Endometrium (tissue), 2 donors: Measurements from ENCODE around the gene KLF18.
"Not testable (repeated sequence)": the region's sequence is repeated elsewhere in the genome, so short reads cannot be mapped to it uniquely, and the experiment has no call there.

Experiments
- FAIRE-seq: peaks from 2 replicates; lab custom pipeline; 2012; peaks lifted over from hg19 to GRCh38; lab: Jason Lieb, UNC
- donor health status: control.
- donor health status: control.

KLF18 gene

DNA sequence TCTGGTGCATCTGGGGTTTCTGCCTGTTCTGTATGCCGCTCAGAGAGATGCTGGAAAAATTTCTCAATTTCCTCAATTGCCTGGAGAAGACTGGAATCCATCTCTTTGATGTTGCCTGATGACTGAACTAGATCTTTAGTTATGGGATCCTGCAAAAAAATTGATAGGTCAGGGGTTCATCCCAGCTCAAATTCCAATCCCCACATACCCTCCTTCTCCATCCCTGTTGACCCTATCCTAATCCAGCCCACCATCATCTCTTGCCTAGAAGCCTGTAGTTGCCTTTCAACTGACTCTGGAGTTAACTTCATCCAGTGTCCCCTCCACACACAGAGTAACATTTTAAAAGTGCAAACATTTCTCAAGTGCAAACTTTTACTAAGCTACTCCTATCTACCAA, at the start of gene KLF18:
KLF18 (minus strand) TSS at position 101 of the 400 bp plus-strand sequence; CDS start at position 101, 0 bp downstream.
- FAIRE-seq: no peak

- no peak for FAIRE-seq
Observed at GRCh38 chr1:44174630-44175029, 33.2 kb upstream of the KLF18 start.

GRCh38 chr1:44170281-44170823, 28.9 kb upstream of the KLF18 start:
- FAIRE-seq: peak; percentile 29

DNA sequence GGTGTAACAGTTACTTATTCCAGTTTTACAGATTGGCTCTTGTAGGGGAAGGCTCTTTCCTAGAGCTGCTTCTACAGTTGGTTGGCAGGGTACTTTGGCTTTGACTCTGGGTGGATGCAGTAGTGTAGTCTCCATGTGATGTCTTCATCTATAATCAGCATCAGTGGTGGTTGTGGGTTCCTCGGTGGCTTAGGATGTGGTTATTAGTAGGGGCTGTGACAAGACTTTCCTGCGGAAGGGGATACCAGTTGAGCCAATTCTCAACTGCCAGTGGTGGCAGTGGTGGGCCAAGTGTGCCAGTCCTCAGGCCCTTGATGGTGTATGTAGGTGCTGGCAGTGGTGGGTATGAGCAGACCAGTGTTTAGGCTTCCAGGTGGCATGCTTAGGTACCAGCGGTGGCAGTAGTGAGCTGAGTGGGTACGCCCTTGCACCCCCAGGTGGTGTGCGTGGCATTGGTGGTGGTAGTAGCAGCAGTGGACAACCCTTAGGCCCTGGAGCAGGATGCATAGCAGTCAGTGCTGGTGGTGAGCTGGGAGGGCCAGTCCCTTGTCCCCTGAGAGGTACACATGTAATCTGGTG, 27.2 kb upstream of the KLF18 start:
- no peak for FAIRE-seq

DNA sequence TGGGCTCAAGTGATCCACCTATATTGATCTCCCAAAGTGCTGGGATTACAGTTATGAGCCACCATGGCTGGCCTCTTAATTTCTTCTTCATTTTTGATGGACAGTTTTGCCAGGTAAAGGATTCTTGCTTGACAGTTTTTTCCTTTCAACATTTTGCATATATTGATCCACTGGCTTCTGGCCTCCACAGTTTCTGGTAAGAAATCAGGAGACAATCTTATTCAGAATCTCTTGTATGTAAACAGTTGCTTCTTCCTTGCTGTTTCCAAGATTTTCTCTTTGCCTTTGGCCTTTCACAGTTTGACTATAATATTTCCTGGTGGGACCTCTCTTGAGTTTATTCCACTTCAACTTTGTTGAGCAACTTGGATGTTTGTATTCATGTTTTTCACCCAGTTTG, 20.1 kb upstream of the KLF18 start:
- no peak for FAIRE-seq

DNA sequence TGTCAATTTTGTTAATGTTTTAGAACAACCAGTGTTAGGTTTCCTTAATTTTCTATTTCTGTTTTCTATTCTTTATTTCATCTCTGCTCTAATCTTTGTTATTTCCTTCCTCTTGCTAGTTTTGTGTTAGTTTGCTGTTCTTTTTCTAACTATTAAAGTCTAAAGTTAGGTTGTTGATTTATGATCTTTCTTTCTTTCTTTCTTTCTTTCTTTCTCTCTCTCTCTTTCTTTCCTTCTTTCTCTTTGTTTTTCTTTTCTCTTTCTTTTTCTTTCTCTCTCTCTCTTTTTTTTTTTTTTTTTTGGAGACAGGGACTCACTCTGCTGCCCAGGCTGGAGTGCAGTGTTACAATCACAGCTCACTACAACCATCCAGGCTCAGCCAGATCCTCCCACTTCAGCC, 17.4 kb upstream of the KLF18 start:
- no peak for FAIRE-seq

GRCh38 chr1:44157903-44158302, 16.5 kb upstream of the KLF18 start:
- no peak for FAIRE-seq

- no peak for FAIRE-seq
Observed at GRCh38 chr1:44154049-44154448, 12.6 kb upstream of the KLF18 start.

DNA sequence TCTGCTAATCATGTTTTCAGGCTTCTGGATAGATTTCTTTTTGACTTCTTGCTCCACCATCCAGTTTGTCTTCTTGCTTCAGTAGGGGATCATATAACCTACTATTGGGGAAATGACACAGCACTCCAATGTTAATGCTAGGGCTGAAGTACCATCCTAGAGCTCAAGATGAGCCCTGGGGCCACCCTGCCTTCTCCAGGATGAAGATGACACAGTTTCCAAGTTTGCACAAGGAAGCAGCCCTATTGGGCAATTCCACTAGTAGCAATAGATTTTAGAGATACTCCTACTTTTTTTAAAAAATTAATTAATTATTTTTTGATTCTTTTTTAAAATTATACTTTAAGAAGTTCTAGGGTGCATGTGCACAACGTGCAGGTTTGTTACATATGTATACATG, 11.3 kb upstream of the KLF18 start:
- FAIRE-seq: no peak

GRCh38 chr1:44151808-44152207, 10.4 kb upstream of the KLF18 start:
- no peak for FAIRE-seq

- FAIRE-seq: no peak
Observed at GRCh38 chr1:44151332-44151731, 9.9 kb upstream of the KLF18 start.

DNA sequence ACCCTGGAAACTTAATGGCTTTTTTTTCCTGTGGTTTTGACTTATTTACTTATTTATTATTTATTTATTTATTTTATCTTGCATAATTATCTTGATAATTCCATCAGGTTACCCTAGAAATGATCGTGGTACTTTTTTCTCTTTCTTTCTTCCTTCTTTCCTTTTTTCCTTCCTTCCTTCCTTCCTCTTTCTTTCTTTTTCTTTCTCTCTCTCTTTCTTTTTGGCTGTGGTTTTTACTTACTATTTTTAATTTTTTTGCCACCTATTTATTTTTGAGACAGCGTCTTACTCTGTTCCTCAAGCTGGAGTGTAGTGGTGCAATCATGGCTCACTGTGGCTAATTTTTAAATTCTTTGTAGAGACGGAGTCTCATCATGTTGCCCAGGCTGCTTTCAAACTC, 6.2 kb upstream of the KLF18 start:
- no peak for FAIRE-seq

DNA sequence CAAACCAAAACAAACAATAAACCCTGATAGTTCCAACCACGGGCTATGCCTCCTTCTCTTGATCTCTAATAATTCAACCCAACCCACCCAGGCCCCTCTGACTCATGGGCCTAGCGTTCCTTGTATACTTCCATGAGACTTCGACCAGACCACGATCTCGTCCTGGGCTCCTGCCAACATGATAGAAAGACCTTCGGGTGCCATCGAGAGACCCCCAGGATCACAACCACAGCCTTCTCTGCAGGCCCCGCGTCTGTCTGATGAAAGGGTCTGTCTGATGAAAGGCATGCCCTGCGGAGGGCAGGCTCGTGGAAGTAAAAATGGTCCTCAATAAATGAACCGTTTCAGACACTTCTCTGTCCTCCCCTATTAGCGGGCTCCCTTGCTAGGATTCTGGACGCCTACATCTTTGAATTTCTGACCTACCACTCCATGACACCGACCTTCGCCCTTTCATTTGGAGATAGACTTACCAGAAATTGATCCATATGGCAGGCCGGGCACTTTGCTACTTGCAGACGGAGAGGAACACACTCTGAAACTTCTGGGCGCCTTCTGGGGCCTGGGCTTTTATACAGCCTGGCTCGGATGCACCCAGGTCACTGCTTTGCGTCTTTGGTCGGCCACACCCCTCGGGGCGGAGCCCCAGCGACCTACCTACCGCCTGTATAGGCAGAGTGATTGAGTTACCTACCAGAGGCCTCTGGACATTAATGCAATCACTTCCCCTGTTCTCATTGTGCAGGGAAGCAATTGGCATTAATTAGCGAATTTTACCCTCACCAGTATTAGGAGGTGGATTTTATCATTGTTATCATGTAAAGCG, 5.3 kb upstream of the KLF18 start:
- no peak for FAIRE-seq

GRCh38 chr1:44144962-44145756, 3.7 kb upstream of the KLF18 start:
- FAIRE-seq: no peak

GRCh38 chr1:44139565-44139964, 1.9 kb downstream of the KLF18 start:
- FAIRE-seq: not testable (repeated sequence)

DNA sequence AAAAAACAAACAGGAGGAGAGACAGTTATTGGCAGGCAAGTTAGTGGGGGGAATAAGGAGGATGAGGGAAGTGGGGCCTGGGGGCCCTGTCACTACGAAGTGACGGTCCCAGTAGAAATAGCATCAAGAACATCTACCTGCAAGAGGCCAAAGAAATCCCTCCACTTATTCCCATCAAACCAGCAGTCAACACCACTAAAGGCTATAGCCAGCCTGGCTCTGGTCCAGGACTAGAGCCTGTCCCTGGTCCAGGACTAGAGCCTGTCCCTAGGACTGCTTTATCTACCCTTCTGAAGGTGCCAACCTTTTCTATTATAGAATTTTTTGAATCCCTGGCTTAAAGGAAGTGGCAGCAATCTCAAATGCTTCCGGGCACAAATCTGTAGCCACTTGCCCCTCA, 3.2 kb downstream of the KLF18 start:
- no peak for FAIRE-seq

DNA sequence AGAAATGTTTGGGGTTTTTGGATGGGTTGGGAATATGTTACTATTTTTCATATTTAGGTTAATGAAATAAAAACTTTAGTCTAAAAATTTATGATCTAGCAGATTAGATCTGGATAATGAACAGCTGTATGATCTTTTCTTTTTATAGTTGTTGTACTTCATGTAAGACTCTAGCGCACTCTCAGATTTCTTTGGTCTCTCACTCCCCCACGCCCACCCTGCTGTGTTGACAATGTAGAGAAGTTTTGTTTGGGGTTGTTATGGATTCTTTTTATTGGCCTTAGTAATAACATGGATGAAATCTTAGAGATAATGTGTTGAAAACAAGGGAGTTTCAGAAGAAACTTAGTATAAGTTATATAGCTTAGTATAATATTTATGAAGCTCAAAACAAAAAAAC, 5.5 kb downstream of the KLF18 start:
- FAIRE-seq: peak; percentile 99

DNA sequence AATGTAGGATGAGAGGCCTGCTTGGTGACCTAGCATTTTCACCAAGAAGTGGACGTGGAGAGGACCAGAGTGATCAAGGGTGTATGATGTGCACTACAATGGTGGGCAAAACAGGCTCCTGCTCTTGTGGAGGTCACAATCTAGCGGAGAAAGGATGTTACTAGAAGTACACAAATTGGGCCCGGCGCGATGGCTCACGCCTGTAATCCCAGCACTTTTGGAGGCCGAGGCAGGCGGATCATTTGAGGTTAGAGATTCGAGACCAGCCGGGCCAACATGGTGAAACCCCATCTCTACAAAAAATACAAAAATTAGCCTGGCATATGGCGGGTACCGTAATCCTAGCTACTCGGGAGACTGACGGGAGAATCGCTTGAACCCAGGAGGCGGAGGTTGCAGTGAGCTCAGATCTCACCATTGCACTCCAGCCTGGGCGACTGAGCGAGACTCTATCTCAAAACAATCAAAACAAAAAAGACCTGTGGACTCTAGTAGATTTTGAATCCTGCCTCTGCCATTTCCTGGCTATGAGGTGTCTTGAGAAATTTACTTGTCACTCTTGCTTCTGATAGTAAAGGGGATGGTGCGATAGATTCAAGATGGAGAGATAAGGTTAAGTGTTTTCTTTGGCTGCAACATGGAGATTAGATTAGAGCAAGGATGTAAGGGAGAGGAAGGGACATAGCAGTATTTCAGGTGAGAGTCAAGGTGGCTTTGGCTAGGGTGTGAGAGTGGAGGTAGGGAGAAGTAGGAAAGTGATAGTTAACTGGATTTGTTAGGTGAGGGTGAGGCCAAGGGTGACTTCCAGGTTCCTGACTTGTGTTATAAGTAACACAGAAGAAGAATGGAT, 7.1 kb downstream of the KLF18 start:
- no peak for FAIRE-seq

DNA sequence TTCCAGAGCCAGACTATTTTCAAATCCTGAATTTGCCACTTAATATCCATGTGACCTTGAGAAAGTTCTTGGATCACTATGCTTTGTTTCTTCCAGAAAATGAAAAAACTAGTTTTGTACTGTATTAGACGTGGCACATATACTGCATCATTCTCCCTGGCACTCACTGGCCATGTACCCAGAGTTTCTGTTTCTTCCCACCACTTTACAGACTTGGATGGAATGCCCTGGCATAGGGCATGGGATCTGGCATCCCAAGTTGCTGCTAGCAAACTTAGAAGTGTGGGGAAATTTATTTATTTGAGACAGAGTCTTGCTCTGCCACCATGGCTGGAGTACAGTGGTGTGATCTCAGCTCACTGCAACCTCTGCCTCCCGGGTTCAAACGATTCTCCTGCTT, 10.0 kb downstream of the KLF18 start:
- no peak for FAIRE-seq

- FAIRE-seq: no peak
Observed at GRCh38 chr1:44129616-44130500, 11.6 kb downstream of the KLF18 start.
